Osteoblast (primary cell): ENCODE data around the gene ATXN10. TPM values are rescaled to one million over a fixed set of nuclear protein-coding genes. Genes with fewer than 3 reads are reported as not detected.

Experiments
- DNase-seq: peaks from one replicate; pipeline ENCODE4 v3.0.0; 2011; ENCODE audit warnings: low spot score, mixed read lengths; ENCODE audit not compliant: insufficient read length; ENCODE audit errors: missing footprints
- H2AFZ ChIP-seq: 2 replicates; pipeline ENCODE4 v1.6.0; 2011; ENCODE audit warnings: mild to moderate bottlenecking, low read length
- H3K27ac ChIP-seq: 2 replicates; pipeline ENCODE4 v1.5.1; 2011; ENCODE audit warnings: mild to moderate bottlenecking, low read depth, low read length, moderate library complexity
- H3K27me3 ChIP-seq: 2 replicates; pipeline ENCODE4 v1.6.0; 2012; ENCODE audit warnings: mild to moderate bottlenecking, control low read depth, inconsistent platforms, low read length, moderate library complexity; ENCODE audit not compliant: insufficient read depth
- H3K36me3 ChIP-seq: 2 replicates; pipeline ENCODE4 v1.5.1; 2011; ENCODE audit warnings: mild to moderate bottlenecking, low read length, control low read depth, moderate library complexity; ENCODE audit not compliant: insufficient read depth
- H3K4me1 ChIP-seq: 2 replicates; pipeline ENCODE4 v1.5.1; 2011; ENCODE audit warnings: mild to moderate bottlenecking, low read length, control low read depth, moderate library complexity; ENCODE audit not compliant: insufficient read depth
- H3K4me2 ChIP-seq: 2 replicates; pipeline ENCODE4 v1.6.0; 2011; ENCODE audit warnings: mild to moderate bottlenecking, low read length; ENCODE audit not compliant: insufficient read depth
- H3K4me3 ChIP-seq: fragments of 200-600 bp; sonication (generic); 3 replicates; pipeline ENCODE4 v1.5.1; 2012; ENCODE audit warnings: mild to moderate bottlenecking, low read length, inconsistent platforms; ENCODE audit not compliant: insufficient read depth
- H3K79me2 ChIP-seq: 2 replicates; pipeline ENCODE4 v1.6.0; 2012; ENCODE audit warnings: mild to moderate bottlenecking, low read length, control low read depth, inconsistent platforms; ENCODE audit not compliant: insufficient read depth
- H3K9me3 ChIP-seq: 2 replicates; pipeline ENCODE4 v1.5.1; 2011; ENCODE audit warnings: low read depth, low read length, control low read depth
- H4K20me1 ChIP-seq: 2 replicates; pipeline ENCODE4 v1.6.0; 2012; ENCODE audit warnings: mild to moderate bottlenecking, low read length, control low read depth; ENCODE audit not compliant: insufficient read depth
- total RNA-seq: library from RNA; depleted of rRNA; stranded (reverse); fragments of >200 nt; gene quantifications from 2 replicates; pipeline ENCODE4 v1.2.3, GENCODE V29; 2012
- TF ChIP-seq, protein P1 (sequence below): IDR thresholded peaks from 2 replicates; pipeline ENCODE4 v1.5.1; 2011; ENCODE audit warnings: mild to moderate bottlenecking, low read depth, low read length, moderate library complexity; ENCODE audit errors: extremely low read depth

The ATXN10 gene
- total RNA-seq, 1 donor = 138 TPM

GRCh38 chr22:45823336-45823735 is 151.7 kb downstream of the ATXN10 start:
- H3K27ac ChIP-seq = no peak overlapping the region
- peaks cover under 1% of the 10 kb centered on the region for H3K4me1 ChIP-seq
- no peak for DNase-seq
- H2AFZ ChIP-seq = no peak overlapping the region
- TF ChIP-seq, protein P1, sequence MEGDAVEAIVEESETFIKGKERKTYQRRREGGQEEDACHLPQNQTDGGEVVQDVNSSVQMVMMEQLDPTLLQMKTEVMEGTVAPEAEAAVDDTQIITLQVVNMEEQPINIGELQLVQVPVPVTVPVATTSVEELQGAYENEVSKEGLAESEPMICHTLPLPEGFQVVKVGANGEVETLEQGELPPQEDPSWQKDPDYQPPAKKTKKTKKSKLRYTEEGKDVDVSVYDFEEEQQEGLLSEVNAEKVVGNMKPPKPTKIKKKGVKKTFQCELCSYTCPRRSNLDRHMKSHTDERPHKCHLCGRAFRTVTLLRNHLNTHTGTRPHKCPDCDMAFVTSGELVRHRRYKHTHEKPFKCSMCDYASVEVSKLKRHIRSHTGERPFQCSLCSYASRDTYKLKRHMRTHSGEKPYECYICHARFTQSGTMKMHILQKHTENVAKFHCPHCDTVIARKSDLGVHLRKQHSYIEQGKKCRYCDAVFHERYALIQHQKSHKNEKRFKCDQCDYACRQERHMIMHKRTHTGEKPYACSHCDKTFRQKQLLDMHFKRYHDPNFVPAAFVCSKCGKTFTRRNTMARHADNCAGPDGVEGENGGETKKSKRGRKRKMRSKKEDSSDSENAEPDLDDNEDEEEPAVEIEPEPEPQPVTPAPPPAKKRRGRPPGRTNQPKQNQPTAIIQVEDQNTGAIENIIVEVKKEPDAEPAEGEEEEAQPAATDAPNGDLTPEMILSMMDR = no peak
- H3K36me3 ChIP-seq = peaks cover 29% of the 10 kb centered on the region
- H3K9me3 ChIP-seq = no peaks in the 10 kb centered on the region
- peaks cover 14% of the 10 kb centered on the region for H4K20me1 ChIP-seq
- H3K79me2 ChIP-seq = peaks cover 13% of the 10 kb centered on the region
- H3K4me3 ChIP-seq = no peak overlapping the region
- no peak overlapping the region for H3K4me2 ChIP-seq
- H3K27me3 ChIP-seq = no peaks in the 10 kb centered on the region

GRCh38 chr22:45826520-45826919 is 154.9 kb downstream of the ATXN10 start:
- H3K4me3 ChIP-seq = no peak overlapping the region
- peaks cover 6% of the 10 kb centered on the region for H4K20me1 ChIP-seq
- peaks cover 12% of the 10 kb centered on the region for H3K4me1 ChIP-seq
- no peak overlapping the region for H2AFZ ChIP-seq
- H3K79me2 ChIP-seq = peaks cover 8% of the 10 kb centered on the region
- no peak for DNase-seq
- H3K36me3 ChIP-seq = peaks cover 23% of the 10 kb centered on the region
- H3K27me3 ChIP-seq = no peaks in the 10 kb centered on the region
- TF ChIP-seq, protein P1 = no peak
- H3K9me3 ChIP-seq = no peaks in the 10 kb centered on the region
- H3K4me2 ChIP-seq = no peak overlapping the region
- no peak overlapping the region for H3K27ac ChIP-seq

GRCh38 chr22:45828841-45829240 is 157.2 kb downstream of the ATXN10 start:
- H3K36me3 ChIP-seq = peaks cover 15% of the 10 kb centered on the region
- H3K9me3 ChIP-seq = no peaks in the 10 kb centered on the region
- H3K4me3 ChIP-seq = no peak overlapping the region
- H3K79me2 ChIP-seq = peaks cover 7% of the 10 kb centered on the region
- TF ChIP-seq, protein P1 = no peak
- no peak for DNase-seq
- peaks cover 14% of the 10 kb centered on the region for H3K4me1 ChIP-seq
- H4K20me1 ChIP-seq = peaks cover 3% of the 10 kb centered on the region
- H3K4me2 ChIP-seq = no peak overlapping the region
- no peak overlapping the region for H2AFZ ChIP-seq
- no peaks in the 10 kb centered on the region for H3K27me3 ChIP-seq
- no peak overlapping the region for H3K27ac ChIP-seq

DNA sequence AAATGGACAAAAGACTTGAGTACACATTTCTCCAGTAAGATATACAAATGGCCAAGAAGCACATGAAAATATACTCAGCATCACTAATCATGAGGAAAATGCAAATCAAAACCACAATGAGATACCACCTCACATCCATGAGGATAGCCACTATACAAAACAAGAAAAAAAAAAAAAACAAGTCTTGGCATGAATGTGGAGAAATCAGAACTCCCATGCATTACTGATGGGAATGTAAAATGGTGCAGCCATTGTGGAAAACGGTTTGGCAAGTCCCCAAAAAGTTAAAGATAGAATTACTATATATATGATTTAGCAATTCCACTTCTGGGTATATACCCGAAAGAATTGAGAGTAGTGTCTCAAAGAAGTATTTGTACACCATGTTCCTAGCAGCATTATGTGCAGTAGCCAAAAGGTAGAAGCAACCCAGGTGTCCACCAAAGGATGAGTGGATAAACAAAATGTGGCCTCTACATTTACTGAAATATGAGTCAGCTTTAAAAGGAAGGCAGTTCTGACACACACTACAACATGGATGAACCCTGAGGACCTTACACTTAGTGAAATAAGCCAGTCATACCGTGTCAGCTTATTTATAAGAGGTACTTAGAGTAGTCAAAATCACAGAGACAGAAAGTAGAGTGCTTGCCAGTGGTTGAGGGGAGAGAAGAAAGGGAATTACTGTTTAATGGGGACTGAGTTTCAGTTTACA is 159.1 kb downstream of the ATXN10 start:
- H3K27ac ChIP-seq = peak overlapping the region; percentile 12
- H3K79me2 ChIP-seq = peaks cover 22% of the 10 kb centered on the region
- H3K9me3 ChIP-seq = no peaks in the 10 kb centered on the region
- peaks cover 17% of the 10 kb centered on the region for H3K36me3 ChIP-seq
- DNase-seq = no peak
- no peak overlapping the region for H3K4me3 ChIP-seq
- no peaks in the 10 kb centered on the region for H3K27me3 ChIP-seq
- H2AFZ ChIP-seq = no peak overlapping the region
- H3K4me2 ChIP-seq = no peak overlapping the region
- H3K4me1 ChIP-seq = peaks cover 14% of the 10 kb centered on the region
- H4K20me1 ChIP-seq = peaks cover 4% of the 10 kb centered on the region
- TF ChIP-seq, protein P1 = no peak
